ENCODE results near the gene SPATS2L.

Gene SPATS2L

GRCh38 chr2:200471928-200472645 lies 165.6 kb downstream of the SPATS2L start:
- no peak overlapping the region for H3K9ac ChIP-seq (ENCODE audit: low read depth, low read length)
- H3K4me1 ChIP-seq (ENCODE audit: insufficient read depth, low read length) = 0 out of 2 replicates have a peak, but pooled peaks cover 4% of the 10 kb centered on the region
- H3K9me3 ChIP-seq (ENCODE audit: control insufficient read depth, insufficient read depth, low read length) = no peaks in the 10 kb centered on the region
- peaks cover 47% of the 10 kb centered on the region for H3K36me3 ChIP-seq (ENCODE audit: insufficient read depth, low read length)

- H3K9ac ChIP-seq (ENCODE audit: low read depth, low read length) = no peak overlapping the region
- 0 out of 2 replicates have a peak, but pooled peaks cover 4% of the 10 kb centered on the region for H3K4me1 ChIP-seq (ENCODE audit: insufficient read depth, low read length)
- no peaks in the 10 kb centered on the region for H3K9me3 ChIP-seq (ENCODE audit: control insufficient read depth, insufficient read depth, low read length)
- peaks cover 41% of the 10 kb centered on the region for H3K36me3 ChIP-seq (ENCODE audit: insufficient read depth, low read length)
Observed at GRCh38 chr2:200472853-200473464, 166.5 kb downstream of the SPATS2L start.

- Histone ChIP-seq H3K9ac (ENCODE audit: low read depth, low read length) (no peak overlapping the region), H3K4me1 (ENCODE audit: insufficient read depth, low read length) (peaks cover 3% of the 10 kb centered on the region), H3K36me3 (ENCODE audit: insufficient read depth, low read length) (peaks cover 26% of the 10 kb centered on the region), H3K9me3 (ENCODE audit: control insufficient read depth, insufficient read depth, low read length) (no peaks in the 10 kb centered on the region)
Observed at GRCh38 chr2:200475795-200476194, 169.3 kb downstream of the SPATS2L start.

- Histone ChIP-seq H3K9ac (ENCODE audit: low read depth, low read length) (no peak overlapping the region), H3K36me3 (ENCODE audit: insufficient read depth, low read length) (peaks cover 16% of the 10 kb centered on the region), H3K4me1 (ENCODE audit: insufficient read depth, low read length) (peaks cover 7% of the 10 kb centered on the region), H3K9me3 (ENCODE audit: control insufficient read depth, insufficient read depth, low read length) (no peaks in the 10 kb centered on the region)
Observed at GRCh38 chr2:200476836-200477235, 170.3 kb downstream of the SPATS2L start.

- H3K36me3 ChIP-seq (ENCODE audit: insufficient read depth, low read length) = peaks cover 10% of the 10 kb centered on the region; the same call in 1 of the 2 replicates
- peaks cover 7% of the 10 kb centered on the region for H3K4me1 ChIP-seq (ENCODE audit: insufficient read depth, low read length)
- no peak overlapping the region for H3K9ac ChIP-seq (ENCODE audit: low read depth, low read length)
- no peaks in the 10 kb centered on the region for H3K9me3 ChIP-seq (ENCODE audit: control insufficient read depth, insufficient read depth, low read length)
Observed at GRCh38 chr2:200477667-200478131, 171.2 kb downstream of the SPATS2L start.

GRCh38 chr2:200479692-200480265 lies 173.3 kb downstream of the SPATS2L start:
- no peaks in the 10 kb centered on the region for H3K9me3 ChIP-seq (ENCODE audit: control insufficient read depth, insufficient read depth, low read length)
- H3K4me1 ChIP-seq (ENCODE audit: insufficient read depth, low read length) = peaks cover 7% of the 10 kb centered on the region
- no peak overlapping the region for H3K9ac ChIP-seq (ENCODE audit: low read depth, low read length)
- H3K36me3 ChIP-seq (ENCODE audit: insufficient read depth, low read length) = peaks cover 10% of the 10 kb centered on the region; the same call in 1 of the 2 replicates

- H3K4me1 ChIP-seq (ENCODE audit: insufficient read depth, low read length) = peaks cover 7% of the 10 kb centered on the region
- H3K9ac ChIP-seq (ENCODE audit: low read depth, low read length) = no peak overlapping the region
- H3K9me3 ChIP-seq (ENCODE audit: control insufficient read depth, insufficient read depth, low read length) = no peaks in the 10 kb centered on the region
- peaks cover 5% of the 10 kb centered on the region; the same call in 1 of the 2 replicates for H3K36me3 ChIP-seq (ENCODE audit: insufficient read depth, low read length)
Observed at GRCh38 chr2:200482194-200482593, 175.7 kb downstream of the SPATS2L start.

- no peaks in the 10 kb centered on the region for H3K9me3 ChIP-seq (ENCODE audit: control insufficient read depth, insufficient read depth, low read length)
- H3K36me3 ChIP-seq (ENCODE audit: insufficient read depth, low read length) = no peaks in the 10 kb centered on the region
- H3K4me1 ChIP-seq (ENCODE audit: insufficient read depth, low read length) = peaks cover 7% of the 10 kb centered on the region
- no peak overlapping the region for H3K9ac ChIP-seq (ENCODE audit: low read depth, low read length)
Observed at GRCh38 chr2:200483729-200484198, 177.3 kb downstream of the SPATS2L start.

GRCh38 chr2:200484934-200485333 lies 178.4 kb downstream of the SPATS2L start:
- H3K4me1 ChIP-seq (ENCODE audit: insufficient read depth, low read length) = peaks cover 7% of the 10 kb centered on the region

GRCh38 chr2:200486529-200486928 lies 180.0 kb downstream of the SPATS2L start:
- Histone ChIP-seq H3K9me3 (ENCODE audit: control insufficient read depth, insufficient read depth, low read length) (peaks cover under 1% of the 10 kb centered on the region; the same call in 1 of the 2 replicates), H3K9ac (ENCODE audit: low read depth, low read length) (no peak overlapping the region), H3K36me3 (ENCODE audit: insufficient read depth, low read length) (no peaks in the 10 kb centered on the region), H3K4me1 (ENCODE audit: insufficient read depth, low read length) (no peaks in the 10 kb centered on the region)

More at GRCh38 chr2:200484934-200485333, 178.4 kb downstream of the SPATS2L start:
- H3K9me3 ChIP-seq (ENCODE audit: control insufficient read depth, insufficient read depth, low read length) = no peaks in the 10 kb centered on the region
- no peaks in the 10 kb centered on the region for H3K36me3 ChIP-seq (ENCODE audit: insufficient read depth, low read length)
- H3K9ac ChIP-seq (ENCODE audit: low read depth, low read length) = no peak overlapping the region

- Histone ChIP-seq H3K4me1 (ENCODE audit: insufficient read depth, low read length) (no peaks in the 10 kb centered on the region), H3K9me3 (ENCODE audit: control insufficient read depth, insufficient read depth, low read length) (peaks cover 4% of the 10 kb centered on the region; the same call in 1 of the 2 replicates), H3K36me3 (ENCODE audit: insufficient read depth, low read length) (no peaks in the 10 kb centered on the region), H3K9ac (ENCODE audit: low read depth, low read length) (no peak overlapping the region)
Observed at GRCh38 chr2:200488169-200488568, 181.7 kb downstream of the SPATS2L start.

- Histone ChIP-seq H3K4me1 (ENCODE audit: insufficient read depth, low read length) (no peaks in the 10 kb centered on the region), H3K9ac (ENCODE audit: low read depth, low read length) (no peak overlapping the region), H3K9me3 (ENCODE audit: control insufficient read depth, insufficient read depth, low read length) (peaks cover 4% of the 10 kb centered on the region; the same call in 1 of the 2 replicates), H3K36me3 (ENCODE audit: insufficient read depth, low read length) (no peaks in the 10 kb centered on the region)
Observed at GRCh38 chr2:200490001-200490400, 183.5 kb downstream of the SPATS2L start.

GRCh38 chr2:200492656-200493055 lies 186.2 kb downstream of the SPATS2L start:
- H3K9me3 ChIP-seq (ENCODE audit: control insufficient read depth, insufficient read depth, low read length) = peaks cover 4% of the 10 kb centered on the region; the same call in 1 of the 2 replicates
- no peaks in the 10 kb centered on the region for H3K36me3 ChIP-seq (ENCODE audit: insufficient read depth, low read length)
- H3K4me1 ChIP-seq (ENCODE audit: insufficient read depth, low read length) = no peaks in the 10 kb centered on the region
- H3K9ac ChIP-seq (ENCODE audit: low read depth, low read length) = no peak overlapping the region

- no peak overlapping the region for H3K9ac ChIP-seq (ENCODE audit: low read depth, low read length)
- H3K36me3 ChIP-seq (ENCODE audit: insufficient read depth, low read length) = no peaks in the 10 kb centered on the region
- peaks cover 4% of the 10 kb centered on the region; the same call in 1 of the 2 replicates for H3K9me3 ChIP-seq (ENCODE audit: control insufficient read depth, insufficient read depth, low read length)
- H3K4me1 ChIP-seq (ENCODE audit: insufficient read depth, low read length) = peaks cover 5% of the 10 kb centered on the region; the same call in 1 of the 2 replicates
Observed at GRCh38 chr2:200494048-200494447, 187.6 kb downstream of the SPATS2L start.
